ENCODE data around the gene SASS6. TPM values are rescaled to one million over a fixed set of nuclear protein-coding genes. Genes with fewer than 3 reads are reported as not detected.

The SASS6 gene
- total RNA-seq, 2 donors from 2014 or later: 1.6 to 2.1 TPM

DNA sequence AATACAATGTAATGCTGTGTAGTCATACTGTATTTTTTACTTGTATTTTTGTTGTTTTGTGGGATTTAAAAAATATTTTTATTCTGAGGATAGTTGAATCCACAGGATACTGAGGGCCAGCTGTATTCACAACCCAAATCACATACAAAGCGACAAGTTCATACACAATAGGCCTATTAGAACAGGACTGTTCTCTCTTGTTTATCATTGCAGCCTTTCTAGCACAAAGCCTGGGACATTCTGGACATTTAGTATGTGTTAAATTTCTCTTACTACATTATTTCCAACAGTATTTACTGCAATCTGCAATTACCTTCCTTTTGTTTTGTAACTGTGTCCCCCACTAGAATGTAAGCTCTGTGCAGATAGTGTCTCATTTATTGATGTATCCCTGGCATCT, 97.5 kb downstream of the SASS6 start:
- H3K4me3 ChIP-seq: no peak overlapping the region
- WGBS, 2 donors: 93 to 94% methylated on average over 1 of the region's 1 CpG
- H3K27ac ChIP-seq: no peak overlapping the region
- H3K9me3 ChIP-seq: no peaks in the 10 kb centered on the region
- intact Hi-C loops (cut with DNase I): no loop called here
- ATAC-seq (no peak), DNase-seq (no peak)
- TF ChIP-seq POLR2A (IDR thresholded peaks at IDR 0.05): no peak
- TF ChIP-seq, protein P1, sequence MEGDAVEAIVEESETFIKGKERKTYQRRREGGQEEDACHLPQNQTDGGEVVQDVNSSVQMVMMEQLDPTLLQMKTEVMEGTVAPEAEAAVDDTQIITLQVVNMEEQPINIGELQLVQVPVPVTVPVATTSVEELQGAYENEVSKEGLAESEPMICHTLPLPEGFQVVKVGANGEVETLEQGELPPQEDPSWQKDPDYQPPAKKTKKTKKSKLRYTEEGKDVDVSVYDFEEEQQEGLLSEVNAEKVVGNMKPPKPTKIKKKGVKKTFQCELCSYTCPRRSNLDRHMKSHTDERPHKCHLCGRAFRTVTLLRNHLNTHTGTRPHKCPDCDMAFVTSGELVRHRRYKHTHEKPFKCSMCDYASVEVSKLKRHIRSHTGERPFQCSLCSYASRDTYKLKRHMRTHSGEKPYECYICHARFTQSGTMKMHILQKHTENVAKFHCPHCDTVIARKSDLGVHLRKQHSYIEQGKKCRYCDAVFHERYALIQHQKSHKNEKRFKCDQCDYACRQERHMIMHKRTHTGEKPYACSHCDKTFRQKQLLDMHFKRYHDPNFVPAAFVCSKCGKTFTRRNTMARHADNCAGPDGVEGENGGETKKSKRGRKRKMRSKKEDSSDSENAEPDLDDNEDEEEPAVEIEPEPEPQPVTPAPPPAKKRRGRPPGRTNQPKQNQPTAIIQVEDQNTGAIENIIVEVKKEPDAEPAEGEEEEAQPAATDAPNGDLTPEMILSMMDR (IDR thresholded peaks at IDR 0.05): no peak
- H3K27me3 ChIP-seq: no peaks in the 10 kb centered on the region
- no peaks in the 10 kb centered on the region for H3K36me3 ChIP-seq (replicated peaks in 1 of 2; ENCODE audit: insufficient read depth in 1 of 2, low read depth in 2 of 2)
- peaks cover 16% of the 10 kb centered on the region for H3K4me1 ChIP-seq

DNA sequence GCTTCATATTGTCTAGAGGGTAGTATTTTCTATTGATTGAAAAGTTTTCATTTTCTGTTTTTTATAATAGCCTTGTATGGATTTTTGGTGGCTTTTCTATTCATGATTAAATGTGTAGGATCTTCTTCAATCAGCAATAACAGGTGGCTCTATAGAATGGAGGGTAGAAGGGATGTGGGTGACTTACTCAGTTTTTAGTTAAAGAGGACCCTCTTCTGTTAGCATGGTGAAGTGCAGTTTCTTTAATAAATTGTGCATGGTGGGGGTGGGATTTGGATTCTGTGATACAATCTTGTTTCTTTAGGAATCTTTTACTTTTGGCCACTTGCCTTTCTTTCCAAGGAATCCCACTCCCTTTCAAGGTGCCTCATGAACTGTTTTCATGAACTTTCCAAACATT, 98.3 kb downstream of the SASS6 start:
- no peak for DNase-seq
- H3K27me3 ChIP-seq: no peaks in the 10 kb centered on the region
- ATAC-seq: no peak

More for the DNA sequence above, 98.3 kb downstream of the SASS6 start:
- intact Hi-C loops (cut with DNase I): no loop called here
- H3K4me3 ChIP-seq: no peak overlapping the region
- H3K36me3 ChIP-seq (replicated peaks in 1 of 2; ENCODE audit: insufficient read depth in 1 of 2, low read depth in 2 of 2): no peaks in the 10 kb centered on the region
- TF ChIP-seq, protein P1 (IDR thresholded peaks at IDR 0.05): peak in 4 of 7 experiments; percentile 12 to 34 (median 26)
- TF ChIP-seq POLR2A (IDR thresholded peaks at IDR 0.05): no peak
- no peaks in the 10 kb centered on the region for H3K9me3 ChIP-seq
- H3K4me1 ChIP-seq: peaks cover 8% of the 10 kb centered on the region
- H3K27ac ChIP-seq: no peak overlapping the region

Small RNA genes lying within 50 kb of the gene (small RNA-seq; reads per million reads assigned to genes)
- not detected for gene AC093019.1

Other genes starting within 250 kb of the SASS6 start
- gene SLC35A3, start 162.9 kb downstream of the SASS6 start, total RNA-seq: 10 to 100 TPM; 11.5 to 26.5 TPM
- gene TRMT13, start 233 bp upstream of the SASS6 start, total RNA-seq: 10 to 100 TPM; 33.7 to 33.9 TPM
- gene LRRC39, start 45.3 kb upstream of the SASS6 start, total RNA-seq: 1 to 10 TPM in 1 of 2 donors, not detected in 1; 1.8 TPM
- 1 to 10 TPM; 5.2 to 6.3 TPM for gene DBT, start 116.9 kb upstream of the SASS6 start, total RNA-seq
- 10 to 100 TPM; 10.2 to 18.7 TPM for gene RTCA, start 133.3 kb upstream of the SASS6 start, total RNA-seq
- gene CDC14A, start 219.6 kb upstream of the SASS6 start, total RNA-seq: 10 to 100 TPM in 1 of 2 donors, 1 to 10 TPM in 1; 7.3 to 16.5 TPM